ENCODE measurements around the gene INO80C.

DNA sequence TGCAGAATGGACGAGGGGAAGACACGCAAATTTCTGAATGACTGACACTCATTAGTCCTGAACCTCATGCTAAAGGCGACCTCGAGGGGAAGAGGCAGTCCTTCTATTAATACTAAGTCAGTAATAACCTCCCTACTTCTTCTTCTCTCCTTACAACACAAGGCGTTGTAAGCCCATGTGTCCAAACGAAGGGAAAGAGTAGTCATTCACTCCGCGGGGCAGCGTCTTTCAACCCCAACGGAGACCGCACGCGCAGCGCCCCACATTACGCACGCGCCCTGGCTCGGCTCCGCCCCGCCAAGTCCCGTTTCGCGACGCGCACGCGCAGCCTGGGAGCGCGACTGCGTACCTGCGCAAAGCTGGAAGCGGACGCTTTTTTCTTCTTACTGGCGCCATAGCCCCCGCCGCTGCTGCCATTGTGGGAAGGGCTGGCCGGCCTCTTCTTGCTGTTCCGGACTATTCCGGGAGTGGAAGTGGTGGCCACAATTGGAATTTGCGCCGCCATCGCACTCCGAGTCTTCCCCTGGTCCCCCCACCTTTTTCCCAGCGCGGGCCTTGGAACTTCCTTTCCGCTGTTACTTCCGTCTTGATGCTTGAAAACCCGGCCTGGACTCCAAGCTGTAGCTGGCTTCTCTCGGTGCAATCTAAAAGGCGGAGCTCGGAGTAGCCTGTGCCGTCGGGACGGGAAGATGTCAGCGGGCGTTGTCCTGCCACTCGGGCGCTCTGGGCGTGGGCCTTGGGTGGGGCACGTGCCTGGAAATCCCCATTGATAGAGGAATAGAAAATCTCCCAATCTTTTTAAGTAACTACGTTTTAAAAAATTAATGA, at the start of gene INO80C:
- TF ChIP-seq, protein P1, sequence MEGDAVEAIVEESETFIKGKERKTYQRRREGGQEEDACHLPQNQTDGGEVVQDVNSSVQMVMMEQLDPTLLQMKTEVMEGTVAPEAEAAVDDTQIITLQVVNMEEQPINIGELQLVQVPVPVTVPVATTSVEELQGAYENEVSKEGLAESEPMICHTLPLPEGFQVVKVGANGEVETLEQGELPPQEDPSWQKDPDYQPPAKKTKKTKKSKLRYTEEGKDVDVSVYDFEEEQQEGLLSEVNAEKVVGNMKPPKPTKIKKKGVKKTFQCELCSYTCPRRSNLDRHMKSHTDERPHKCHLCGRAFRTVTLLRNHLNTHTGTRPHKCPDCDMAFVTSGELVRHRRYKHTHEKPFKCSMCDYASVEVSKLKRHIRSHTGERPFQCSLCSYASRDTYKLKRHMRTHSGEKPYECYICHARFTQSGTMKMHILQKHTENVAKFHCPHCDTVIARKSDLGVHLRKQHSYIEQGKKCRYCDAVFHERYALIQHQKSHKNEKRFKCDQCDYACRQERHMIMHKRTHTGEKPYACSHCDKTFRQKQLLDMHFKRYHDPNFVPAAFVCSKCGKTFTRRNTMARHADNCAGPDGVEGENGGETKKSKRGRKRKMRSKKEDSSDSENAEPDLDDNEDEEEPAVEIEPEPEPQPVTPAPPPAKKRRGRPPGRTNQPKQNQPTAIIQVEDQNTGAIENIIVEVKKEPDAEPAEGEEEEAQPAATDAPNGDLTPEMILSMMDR (IDR thresholded peaks at IDR 0.05; ENCODE audit: low read depth, low read length): no peak
- TF ChIP-seq EZH2phosphoT487 (IDR thresholded peaks at IDR 0.05; ENCODE audit: low read depth): no peak
